ENCODE results near the gene ARL13A.

ARL13A gene

DNA sequence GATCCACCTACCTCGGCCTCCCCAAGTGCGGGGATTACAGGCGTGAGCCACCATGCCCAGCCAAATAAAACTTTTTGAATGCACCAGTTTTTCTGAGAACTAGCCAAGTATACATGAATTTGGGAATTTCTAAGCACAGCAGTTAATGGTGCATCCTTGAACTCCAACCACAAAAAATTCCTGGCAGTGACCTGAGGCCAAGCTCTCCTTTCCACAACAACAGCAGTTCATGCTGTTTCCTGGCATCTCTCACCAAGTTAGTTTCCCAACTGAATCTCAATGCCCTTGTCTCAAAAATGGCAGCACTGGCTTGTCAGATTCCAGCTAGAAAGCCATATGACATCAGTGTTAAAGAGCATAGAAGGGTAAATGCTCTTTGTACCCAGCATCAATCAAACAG lies 24.9 kb upstream of the ARL13A start:
- no peak for ATAC-seq
- TF ChIP-seq, protein P1, sequence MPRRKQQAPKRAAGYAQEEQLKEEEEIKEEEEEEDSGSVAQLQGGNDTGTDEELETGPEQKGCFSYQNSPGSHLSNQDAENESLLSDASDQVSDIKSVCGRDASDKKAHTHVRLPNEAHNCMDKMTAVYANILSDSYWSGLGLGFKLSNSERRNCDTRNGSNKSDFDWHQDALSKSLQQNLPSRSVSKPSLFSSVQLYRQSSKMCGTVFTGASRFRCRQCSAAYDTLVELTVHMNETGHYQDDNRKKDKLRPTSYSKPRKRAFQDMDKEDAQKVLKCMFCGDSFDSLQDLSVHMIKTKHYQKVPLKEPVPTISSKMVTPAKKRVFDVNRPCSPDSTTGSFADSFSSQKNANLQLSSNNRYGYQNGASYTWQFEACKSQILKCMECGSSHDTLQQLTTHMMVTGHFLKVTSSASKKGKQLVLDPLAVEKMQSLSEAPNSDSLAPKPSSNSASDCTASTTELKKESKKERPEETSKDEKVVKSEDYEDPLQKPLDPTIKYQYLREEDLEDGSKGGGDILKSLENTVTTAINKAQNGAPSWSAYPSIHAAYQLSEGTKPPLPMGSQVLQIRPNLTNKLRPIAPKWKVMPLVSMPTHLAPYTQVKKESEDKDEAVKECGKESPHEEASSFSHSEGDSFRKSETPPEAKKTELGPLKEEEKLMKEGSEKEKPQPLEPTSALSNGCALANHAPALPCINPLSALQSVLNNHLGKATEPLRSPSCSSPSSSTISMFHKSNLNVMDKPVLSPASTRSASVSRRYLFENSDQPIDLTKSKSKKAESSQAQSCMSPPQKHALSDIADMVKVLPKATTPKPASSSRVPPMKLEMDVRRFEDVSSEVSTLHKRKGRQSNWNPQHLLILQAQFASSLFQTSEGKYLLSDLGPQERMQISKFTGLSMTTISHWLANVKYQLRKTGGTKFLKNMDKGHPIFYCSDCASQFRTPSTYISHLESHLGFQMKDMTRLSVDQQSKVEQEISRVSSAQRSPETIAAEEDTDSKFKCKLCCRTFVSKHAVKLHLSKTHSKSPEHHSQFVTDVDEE (CRISPR knock-in tag; IDR thresholded peaks at IDR 0.05): no peak
- TF ChIP-seq, protein P2, sequence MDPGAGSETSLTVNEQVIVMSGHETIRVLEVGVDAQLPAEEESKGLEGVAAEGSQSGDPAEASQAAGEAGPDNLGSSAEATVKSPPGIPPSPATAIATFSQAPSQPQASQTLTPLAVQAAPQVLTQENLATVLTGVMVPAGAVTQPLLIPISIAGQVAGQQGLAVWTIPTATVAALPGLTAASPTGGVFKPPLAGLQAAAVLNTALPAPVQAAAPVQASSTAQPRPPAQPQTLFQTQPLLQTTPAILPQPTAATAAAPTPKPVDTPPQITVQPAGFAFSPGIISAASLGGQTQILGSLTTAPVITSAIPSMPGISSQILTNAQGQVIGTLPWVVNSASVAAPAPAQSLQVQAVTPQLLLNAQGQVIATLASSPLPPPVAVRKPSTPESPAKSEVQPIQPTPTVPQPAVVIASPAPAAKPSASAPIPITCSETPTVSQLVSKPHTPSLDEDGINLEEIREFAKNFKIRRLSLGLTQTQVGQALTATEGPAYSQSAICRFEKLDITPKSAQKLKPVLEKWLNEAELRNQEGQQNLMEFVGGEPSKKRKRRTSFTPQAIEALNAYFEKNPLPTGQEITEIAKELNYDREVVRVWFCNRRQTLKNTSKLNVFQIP (CRISPR knock-in tag; IDR thresholded peaks at IDR 0.05; ENCODE audit: borderline replicate concordance, low read depth): no peak

DNA sequence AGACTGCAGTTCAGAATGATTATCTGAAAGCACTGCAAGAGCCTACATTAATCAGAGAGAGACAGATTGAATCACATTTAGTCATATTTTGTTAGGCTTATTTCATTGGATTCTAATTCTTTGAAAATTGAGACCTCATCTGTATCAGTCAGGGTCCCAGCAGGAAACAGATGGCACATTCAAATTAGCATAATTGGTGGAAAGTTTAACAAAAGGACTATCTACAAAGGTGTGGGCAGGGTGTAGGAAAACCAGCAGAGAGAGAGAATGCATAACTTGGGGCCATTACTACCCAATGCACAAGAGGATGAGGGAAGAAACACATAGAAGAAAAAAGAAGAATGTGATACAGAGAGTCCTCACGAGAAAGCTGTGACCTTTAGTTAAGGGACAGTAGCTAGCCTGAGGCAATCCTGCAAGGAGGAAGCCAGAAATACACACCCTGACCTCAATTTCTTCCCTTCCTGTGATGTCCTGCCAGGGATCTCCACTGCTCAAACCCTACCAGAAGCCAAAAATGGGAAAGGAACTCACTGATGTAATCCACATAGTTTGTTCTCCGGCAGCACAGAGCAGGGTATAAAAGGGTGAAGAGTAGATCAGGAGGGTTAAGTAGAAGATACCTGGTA lies 23.1 kb upstream of the ARL13A start:
- TF ChIP-seq, protein P3, sequence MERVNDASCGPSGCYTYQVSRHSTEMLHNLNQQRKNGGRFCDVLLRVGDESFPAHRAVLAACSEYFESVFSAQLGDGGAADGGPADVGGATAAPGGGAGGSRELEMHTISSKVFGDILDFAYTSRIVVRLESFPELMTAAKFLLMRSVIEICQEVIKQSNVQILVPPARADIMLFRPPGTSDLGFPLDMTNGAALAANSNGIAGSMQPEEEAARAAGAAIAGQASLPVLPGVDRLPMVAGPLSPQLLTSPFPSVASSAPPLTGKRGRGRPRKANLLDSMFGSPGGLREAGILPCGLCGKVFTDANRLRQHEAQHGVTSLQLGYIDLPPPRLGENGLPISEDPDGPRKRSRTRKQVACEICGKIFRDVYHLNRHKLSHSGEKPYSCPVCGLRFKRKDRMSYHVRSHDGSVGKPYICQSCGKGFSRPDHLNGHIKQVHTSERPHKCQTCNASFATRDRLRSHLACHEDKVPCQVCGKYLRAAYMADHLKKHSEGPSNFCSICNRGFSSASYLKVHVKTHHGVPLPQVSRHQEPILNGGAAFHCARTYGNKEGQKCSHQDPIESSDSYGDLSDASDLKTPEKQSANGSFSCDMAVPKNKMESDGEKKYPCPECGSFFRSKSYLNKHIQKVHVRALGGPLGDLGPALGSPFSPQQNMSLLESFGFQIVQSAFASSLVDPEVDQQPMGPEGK (CRISPR knock-in tag; IDR thresholded peaks at IDR 0.05; ENCODE audit: borderline replicate concordance): no peak
- TF ChIP-seq ARNTL (CRISPR knock-in tag; IDR thresholded peaks at IDR 0.05; ENCODE audit: borderline replicate concordance, low read depth) (no peak), SNAI2 (CRISPR knock-in tag; IDR thresholded peaks at IDR 0.05) (no peak), ZFP3 (CRISPR knock-in tag; IDR thresholded peaks at IDR 0.05) (no peak)
- TF ChIP-seq, protein P4, sequence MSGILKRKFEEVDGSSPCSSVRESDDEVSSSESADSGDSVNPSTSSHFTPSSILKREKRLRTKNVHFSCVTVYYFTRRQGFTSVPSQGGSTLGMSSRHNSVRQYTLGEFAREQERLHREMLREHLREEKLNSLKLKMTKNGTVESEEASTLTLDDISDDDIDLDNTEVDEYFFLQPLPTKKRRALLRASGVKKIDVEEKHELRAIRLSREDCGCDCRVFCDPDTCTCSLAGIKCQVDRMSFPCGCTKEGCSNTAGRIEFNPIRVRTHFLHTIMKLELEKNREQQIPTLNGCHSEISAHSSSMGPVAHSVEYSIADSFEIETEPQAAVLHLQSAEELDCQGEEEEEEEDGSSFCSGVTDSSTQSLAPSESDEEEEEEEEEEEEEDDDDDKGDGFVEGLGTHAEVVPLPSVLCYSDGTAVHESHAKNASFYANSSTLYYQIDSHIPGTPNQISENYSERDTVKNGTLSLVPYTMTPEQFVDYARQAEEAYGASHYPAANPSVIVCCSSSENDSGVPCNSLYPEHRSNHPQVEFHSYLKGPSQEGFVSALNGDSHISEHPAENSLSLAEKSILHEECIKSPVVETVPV (CRISPR knock-in tag; IDR thresholded peaks at IDR 0.05): no peak
- TF ChIP-seq, protein P2 (CRISPR knock-in tag; IDR thresholded peaks at IDR 0.05; ENCODE audit: borderline replicate concordance, low read depth): no peak
- no peak for ATAC-seq

DNA sequence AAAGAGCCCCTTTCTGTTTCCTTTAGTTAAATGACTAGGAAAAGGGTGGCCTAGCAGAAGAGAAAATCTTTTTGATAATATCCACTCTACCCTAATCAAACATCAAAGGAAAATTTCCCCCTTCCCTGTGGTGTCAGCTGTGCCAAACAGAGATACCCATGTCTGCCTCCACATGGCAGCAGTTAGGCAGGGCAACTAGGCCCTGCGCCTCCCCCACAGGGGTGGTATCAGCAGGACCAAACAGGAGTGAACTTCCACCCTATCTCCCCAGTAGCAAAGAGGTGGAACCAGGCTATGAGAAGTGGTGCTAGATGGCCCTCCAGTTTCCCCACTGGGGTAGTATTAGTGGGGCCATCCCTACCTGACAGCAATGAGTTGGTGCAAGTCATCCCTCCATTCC lies 21.0 kb upstream of the ARL13A start:
- TF ChIP-seq, protein P2 (CRISPR knock-in tag; IDR thresholded peaks at IDR 0.05; ENCODE audit: borderline replicate concordance, low read depth): no peak
- TF ChIP-seq, protein P4 (CRISPR knock-in tag; IDR thresholded peaks at IDR 0.05): no peak
- TF ChIP-seq GLIS3 (CRISPR knock-in tag; IDR thresholded peaks at IDR 0.05): no peak
- no peak for TF ChIP-seq PPARA (CRISPR knock-in tag; IDR thresholded peaks at IDR 0.05; ENCODE audit: borderline replicate concordance)
- no peak for TF ChIP-seq ZNF70 (CRISPR knock-in tag; IDR thresholded peaks at IDR 0.05)
- no peak for TF ChIP-seq ZNF565 (CRISPR knock-in tag; conservative IDR thresholded peaks at IDR 0.05; ENCODE audit: low read depth)
- TF ChIP-seq TCF4 (CRISPR knock-in tag; IDR thresholded peaks at IDR 0.05; ENCODE audit: borderline replicate concordance): no peak
- TF ChIP-seq, protein P5, sequence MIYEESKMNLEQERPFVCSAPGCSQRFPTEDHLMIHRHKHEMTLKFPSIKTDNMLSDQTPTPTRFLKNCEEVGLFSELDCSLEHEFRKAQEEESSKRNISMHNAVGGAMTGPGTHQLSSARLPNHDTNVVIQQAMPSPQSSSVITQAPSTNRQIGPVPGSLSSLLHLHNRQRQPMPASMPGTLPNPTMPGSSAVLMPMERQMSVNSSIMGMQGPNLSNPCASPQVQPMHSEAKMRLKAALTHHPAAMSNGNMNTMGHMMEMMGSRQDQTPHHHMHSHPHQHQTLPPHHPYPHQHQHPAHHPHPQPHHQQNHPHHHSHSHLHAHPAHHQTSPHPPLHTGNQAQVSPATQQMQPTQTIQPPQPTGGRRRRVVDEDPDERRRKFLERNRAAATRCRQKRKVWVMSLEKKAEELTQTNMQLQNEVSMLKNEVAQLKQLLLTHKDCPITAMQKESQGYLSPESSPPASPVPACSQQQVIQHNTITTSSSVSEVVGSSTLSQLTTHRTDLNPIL (CRISPR knock-in tag; IDR thresholded peaks at IDR 0.05; ENCODE audit: low read depth): no peak
- TF ChIP-seq BACH2 (CRISPR knock-in tag; IDR thresholded peaks at IDR 0.05; ENCODE audit: borderline replicate concordance): no peak
- TF ChIP-seq, protein P1 (CRISPR knock-in tag; IDR thresholded peaks at IDR 0.05): no peak
- no peak for ATAC-seq
